HepG2 (cell line): ENCODE results near the gene FBLIM1.

Source experiments
- CC2D1A ChIP-seq: sonication (generic); formaldehyde crosslinking; IDR thresholded peaks from 2 replicates; pipeline ENCODE4 v1.8.1; 2023; ENCODE audit warnings: mild to moderate bottlenecking, missing genetic modification reagents
- CTCF ChIP-seq: sonication (generic); formaldehyde crosslinking; IDR thresholded peaks from 2 replicates; pipeline ENCODE4 v1.5.0; 2020; ENCODE audit warnings: mild to moderate bottlenecking, missing genetic modification reagents, moderate library complexity
- E2F1 ChIP-seq: sonication (generic); formaldehyde crosslinking; IDR thresholded peaks from 2 replicates; pipeline ENCODE4 v1.5.0; 2020; ENCODE audit warnings: missing genetic modification reagents
- EZH2 ChIP-seq: conservative IDR thresholded peaks from 2 replicates; pipeline ENCODE4 v1.6.1; 2012; ENCODE audit warnings: mild to moderate bottlenecking, low read depth, low read length, moderate library complexity
- FOXJ3 ChIP-seq: sonication (generic); formaldehyde crosslinking; IDR thresholded peaks from 2 replicates; pipeline ENCODE4 v1.4.0; 2020; ENCODE audit warnings: missing genetic modification reagents, mild to moderate bottlenecking, borderline replicate concordance
- USF2 ChIP-seq, 2 experiments: sonication (generic) in 1 of 2; formaldehyde crosslinking in 1 of 2; IDR thresholded peaks; 2 replicates each; pipeline versions ENCODE4 v1.5.1 to v1.6.1; 2011 to 2020; ENCODE audit warnings: borderline replicate concordance in 1 of 2, low read depth in 1 of 2, low read length in 1 of 2, mild to moderate bottlenecking in 1 of 2, missing genetic modification reagents in 1 of 2, moderate library complexity in 1 of 2
- YY1 ChIP-seq: IDR thresholded peaks from 2 replicates; pipeline ENCODE4 v1.6.1; 2011; ENCODE audit warnings: low read length, low read depth, moderate library complexity, mild to moderate bottlenecking; ENCODE audit not compliant: insufficient read depth, insufficient replicate concordance
- ZBTB44 ChIP-seq: sonication (generic); formaldehyde crosslinking; IDR thresholded peaks from 2 replicates; pipeline ENCODE4 v1.4.0; 2020; ENCODE audit warnings: missing genetic modification reagents
- ZFP36L2 ChIP-seq: sonication (generic); formaldehyde crosslinking; IDR thresholded peaks from 2 replicates; pipeline ENCODE4 v1.4.0; 2020; ENCODE audit warnings: missing genetic modification reagents
- ZKSCAN8 ChIP-seq: IDR thresholded peaks from 2 replicates; pipeline ENCODE4 v1.6.1; 2016; ENCODE audit warnings: borderline replicate concordance, missing genetic modification reagents, missing compliant biosample characterization

- TF ChIP-seq ZBTB44 (CRISPR knock-in tag) (no peak), FOXJ3 (CRISPR knock-in tag) (no peak), E2F1 (no peak), CTCF (CRISPR knock-in tag) (no peak), CC2D1A (no peak), YY1 (no peak), ZFP36L2 (CRISPR knock-in tag) (no peak), USF2 (IDR thresholded peaks at IDR 0.05; ENCODE audit: low read depth, low read length) (no peak), USF2 (CRISPR knock-in tag; IDR thresholded peaks at IDR 0.05; ENCODE audit: borderline replicate concordance) (no peak), EZH2 (no peak), ZKSCAN8 (CRISPR knock-in tag) (no peak)
Observed at GRCh38 chr1:15747378-15747777, 11.2 kb upstream of the FBLIM1 start.
